ENCODE results near the gene RABEPK.
A peak's percentile ranks its signal among the peaks of the same experiment; 100 is the strongest.
"Not testable (repeated sequence)": the region's sequence is repeated elsewhere in the genome, so short reads cannot be mapped to it uniquely, and the experiment has no call there.

RABEPK gene

DNA sequence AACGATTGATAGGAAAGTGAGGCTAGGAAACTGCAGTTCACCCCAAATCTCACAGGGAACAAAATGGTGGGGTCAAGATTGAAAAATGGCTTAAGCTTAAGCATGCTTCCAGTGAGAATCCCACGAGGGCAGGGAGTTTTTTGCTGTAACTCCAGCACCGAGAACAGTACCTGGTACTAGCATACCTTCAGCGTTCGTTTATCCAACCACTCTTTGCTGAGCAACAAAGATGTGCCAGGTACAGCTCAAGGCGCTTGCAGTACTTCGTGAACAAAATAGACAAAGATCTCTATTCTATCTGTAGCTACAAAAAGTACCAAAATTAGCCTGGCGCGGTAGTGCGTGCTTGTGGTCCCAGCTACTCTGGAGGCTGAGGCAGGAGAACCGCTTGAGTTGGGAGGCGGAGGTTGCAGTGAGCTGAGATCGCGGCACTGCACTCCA, 10.0 kb upstream of the RABEPK start:
- DNase-seq (ENCODE audit: extremely low read depth in 1 of 2, low read depth in 1 of 2), result no peak

DNA sequence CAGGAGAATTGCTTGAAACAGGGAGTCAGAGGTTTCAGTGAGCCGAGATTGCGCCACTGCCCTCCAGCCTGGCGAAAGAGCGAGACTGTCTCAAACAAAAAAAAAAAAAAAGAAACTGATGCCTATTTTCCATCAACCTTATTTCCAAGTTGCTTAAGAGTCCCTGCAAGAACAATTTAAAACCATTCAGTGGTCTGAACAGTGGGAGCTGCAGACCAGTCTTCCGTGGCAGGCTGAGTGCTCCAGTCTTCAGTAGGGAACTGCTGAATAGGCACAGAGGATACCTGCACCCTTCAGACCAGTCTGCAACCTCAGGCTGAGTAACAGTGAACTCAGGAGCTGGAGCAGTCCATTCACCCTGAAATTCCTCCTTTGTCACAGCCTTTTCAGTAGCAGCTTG, 5.9 kb upstream of the RABEPK start:
- not testable (repeated sequence) for DNase-seq (ENCODE audit: extremely low read depth in 1 of 2, low read depth in 1 of 2)

DNA sequence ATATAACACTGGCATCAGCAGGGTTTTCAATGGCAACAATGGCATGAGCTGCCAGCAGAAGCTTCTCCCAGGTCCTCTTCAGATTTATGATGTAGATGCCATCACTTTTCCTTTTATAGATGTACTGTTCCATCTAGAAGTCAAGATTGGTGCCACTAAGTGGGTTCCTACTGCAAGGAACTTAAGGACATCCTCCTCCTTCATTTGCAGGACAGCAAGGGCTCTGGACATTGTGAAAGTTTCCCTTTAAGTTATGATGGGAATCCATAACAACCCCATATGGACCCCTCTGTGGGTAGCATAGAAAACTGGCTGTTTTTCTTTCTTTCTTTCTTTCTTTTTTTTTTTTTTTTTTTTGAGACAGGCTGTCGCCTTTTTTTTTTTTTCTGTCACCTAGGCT, 4.8 kb upstream of the RABEPK start:
- not testable (repeated sequence) for DNase-seq (ENCODE audit: extremely low read depth in 1 of 2, low read depth in 1 of 2)

DNA sequence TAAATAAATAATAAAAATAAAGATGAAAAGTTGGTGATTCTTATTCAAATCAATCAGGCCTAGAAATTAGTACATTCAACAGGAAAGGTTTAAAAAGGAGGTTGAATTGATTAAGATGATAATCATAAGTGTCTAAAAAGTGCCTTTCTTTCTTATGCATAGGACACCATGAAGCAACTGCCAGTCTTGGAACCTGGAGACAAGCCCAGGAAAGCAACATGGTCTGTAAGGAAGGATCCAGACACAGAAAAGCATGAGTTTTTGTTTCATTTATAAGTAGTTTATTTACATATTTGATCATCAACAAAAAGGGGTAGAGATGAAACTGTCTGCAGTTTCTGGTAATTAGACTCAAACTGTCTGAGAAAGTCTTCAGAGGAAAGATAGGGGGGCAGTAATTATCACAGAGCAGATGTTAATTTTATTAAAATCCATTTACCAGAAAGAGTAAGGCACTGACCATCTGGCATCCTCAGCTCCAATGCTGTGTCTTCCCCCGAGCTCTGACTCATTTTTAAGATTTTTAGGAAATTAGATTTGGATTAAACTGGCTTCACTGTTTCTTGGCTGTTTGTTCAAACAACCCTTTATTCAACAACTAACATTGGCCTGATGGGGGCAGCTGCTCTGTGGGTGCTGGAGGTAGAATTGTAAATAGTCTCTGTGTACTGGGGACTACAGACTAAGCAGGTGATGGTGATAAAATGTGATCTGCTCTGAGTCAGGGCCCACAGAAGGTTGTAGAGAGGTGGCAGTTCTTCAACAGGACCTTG, 2.7 kb downstream of the RABEPK start:
- DNase-seq (ENCODE audit: extremely low read depth in 1 of 2, low read depth in 1 of 2), result no peak

DNA sequence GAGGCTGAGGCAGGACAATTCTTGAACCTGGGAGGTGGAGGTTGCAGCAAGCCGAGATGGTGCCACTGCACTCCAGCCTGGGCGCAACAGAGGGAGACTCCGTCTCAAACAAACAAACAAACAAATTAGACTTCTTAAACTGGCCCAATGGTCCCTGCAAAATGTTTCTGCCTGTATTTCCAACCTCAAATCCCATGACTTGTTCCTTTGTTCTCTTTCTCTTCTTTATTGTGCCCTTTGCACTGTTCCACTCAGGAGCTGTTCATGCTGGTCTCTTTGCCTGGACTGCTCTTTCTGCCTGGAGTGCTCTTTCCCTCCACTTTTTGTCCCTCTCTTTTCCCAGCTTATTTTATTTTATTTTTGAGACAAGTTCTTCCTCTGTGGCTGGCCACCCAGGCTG, 4.1 kb downstream of the RABEPK start:
- no peak for DNase-seq (ENCODE audit: extremely low read depth in 1 of 2, low read depth in 1 of 2)

DNA sequence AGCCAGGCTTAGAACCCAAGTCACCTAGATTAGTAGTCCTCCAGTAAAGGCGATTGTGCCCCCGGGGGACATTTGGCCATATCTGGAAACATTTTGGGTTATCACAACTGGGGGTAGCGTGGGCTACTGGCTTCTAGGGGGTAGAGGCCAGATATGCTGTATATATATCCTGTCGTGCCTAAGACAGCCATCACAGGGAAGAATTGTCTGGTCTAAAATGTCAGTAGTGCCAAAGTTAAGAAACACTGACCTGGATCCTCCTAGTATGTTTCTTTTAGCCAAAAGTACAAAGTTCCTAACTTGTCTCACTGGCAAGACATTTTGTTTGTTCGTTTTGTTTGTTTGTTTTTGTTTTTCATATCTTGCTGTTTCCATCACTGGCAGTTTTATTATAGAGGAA, 13.8 kb downstream of the RABEPK start:
- DNase-seq (ENCODE audit: extremely low read depth in 1 of 2, low read depth in 1 of 2), result no peak

DNA sequence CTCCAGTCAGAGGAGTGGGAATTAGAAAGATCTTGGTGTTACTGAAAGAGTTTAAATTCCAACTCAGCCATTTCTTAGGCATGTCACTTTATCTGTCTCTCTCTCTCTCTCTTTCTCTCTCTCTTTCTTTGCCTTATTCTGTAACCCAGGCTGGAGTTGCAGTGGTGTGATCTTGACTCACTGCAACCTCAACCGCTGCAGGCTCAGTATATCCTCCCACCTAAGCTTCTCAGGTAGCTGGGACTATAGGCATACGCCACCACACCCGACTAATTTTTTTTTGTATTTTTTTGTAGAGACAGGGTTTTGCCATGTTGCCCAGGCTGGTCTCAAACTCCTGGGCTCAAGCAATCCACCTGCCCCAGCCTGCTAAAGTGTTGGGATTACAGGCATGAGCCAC, 18.3 kb downstream of the RABEPK start:
- no peak for DNase-seq (ENCODE audit: extremely low read depth in 1 of 2, low read depth in 1 of 2)

DNA sequence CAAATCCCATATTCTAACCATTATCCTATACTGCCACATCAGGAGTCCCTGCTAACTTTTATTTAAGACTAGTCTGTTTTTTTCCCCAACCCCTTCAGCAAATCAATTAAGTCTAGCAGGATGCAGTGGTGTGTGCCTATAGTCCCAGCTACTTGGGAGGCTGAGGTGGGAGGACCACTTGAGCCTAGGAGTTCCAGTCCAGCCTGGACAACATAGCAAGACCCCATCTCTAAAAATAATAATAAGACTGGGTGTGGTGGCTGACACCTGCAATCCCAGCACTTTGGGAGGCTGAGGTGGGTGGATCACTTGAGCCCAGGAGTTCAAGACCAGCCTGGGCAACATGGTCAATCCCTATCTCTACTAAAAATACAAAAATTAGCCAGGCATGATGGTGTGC, 24.5 kb downstream of the RABEPK start:
- DNase-seq (ENCODE audit: extremely low read depth in 1 of 2, low read depth in 1 of 2), result not testable (repeated sequence)

DNA sequence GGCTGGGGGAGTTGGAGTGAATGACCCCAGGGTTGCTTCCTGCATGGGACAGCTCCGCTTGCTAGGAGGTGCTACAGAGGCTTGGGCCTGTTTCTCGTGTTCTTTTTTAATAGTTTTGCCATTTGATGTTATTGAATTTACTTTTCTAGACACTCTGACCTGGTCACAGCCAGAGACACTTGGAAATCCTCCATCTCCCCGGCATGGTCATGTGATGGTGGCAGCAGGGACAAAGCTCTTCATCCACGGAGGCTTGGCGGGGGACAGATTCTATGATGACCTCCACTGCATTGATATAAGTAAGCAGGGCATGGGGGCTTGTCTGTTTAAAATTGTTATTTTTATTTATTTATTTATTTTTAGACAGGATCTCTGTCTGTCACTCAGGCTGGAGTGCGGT, 27.4 kb downstream of the RABEPK start:
- DNase-seq (ENCODE audit: extremely low read depth in 1 of 2, low read depth in 1 of 2), result no peak

DNA sequence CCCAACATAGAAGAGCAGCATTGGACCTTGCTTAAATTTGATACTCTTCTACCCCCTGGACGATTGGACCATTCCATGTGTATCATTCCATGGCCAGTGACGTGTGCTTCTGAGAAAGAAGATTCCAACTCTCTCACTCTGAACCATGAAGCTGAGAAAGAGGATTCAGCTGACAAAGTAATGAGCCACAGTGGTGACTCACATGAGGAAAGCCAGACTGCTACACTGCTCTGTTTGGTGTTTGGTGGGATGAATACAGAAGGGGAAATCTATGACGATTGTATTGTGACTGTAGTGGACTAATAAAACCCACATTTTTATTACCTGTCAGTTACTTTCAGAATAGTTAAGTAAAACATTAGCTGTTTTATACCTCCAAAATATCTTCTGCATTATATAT, 33.3 kb downstream of the RABEPK start:
- DNase-seq (ENCODE audit: extremely low read depth in 1 of 2, low read depth in 1 of 2), result no peak

DNA sequence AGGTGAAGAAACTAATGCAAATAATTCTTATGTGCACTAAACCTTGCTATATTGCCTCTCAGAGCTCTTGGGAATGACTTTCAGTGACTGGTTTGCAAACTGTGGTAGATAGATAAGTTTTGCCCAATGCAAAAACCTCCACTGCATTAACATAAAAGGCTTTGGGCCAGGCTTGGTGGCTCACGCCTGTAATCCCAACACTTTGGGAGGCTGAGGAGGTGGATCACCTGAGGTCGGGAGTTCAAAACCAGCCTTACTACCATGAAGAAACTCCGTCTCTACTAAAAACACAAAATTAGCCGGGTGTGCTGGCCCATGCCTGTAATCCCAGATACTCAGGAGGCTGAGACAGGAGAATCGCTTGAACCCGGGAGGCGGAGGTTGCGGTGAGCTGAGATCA, 33.8 kb downstream of the RABEPK start:
- not testable (repeated sequence) for DNase-seq (ENCODE audit: extremely low read depth in 1 of 2, low read depth in 1 of 2)

DNA sequence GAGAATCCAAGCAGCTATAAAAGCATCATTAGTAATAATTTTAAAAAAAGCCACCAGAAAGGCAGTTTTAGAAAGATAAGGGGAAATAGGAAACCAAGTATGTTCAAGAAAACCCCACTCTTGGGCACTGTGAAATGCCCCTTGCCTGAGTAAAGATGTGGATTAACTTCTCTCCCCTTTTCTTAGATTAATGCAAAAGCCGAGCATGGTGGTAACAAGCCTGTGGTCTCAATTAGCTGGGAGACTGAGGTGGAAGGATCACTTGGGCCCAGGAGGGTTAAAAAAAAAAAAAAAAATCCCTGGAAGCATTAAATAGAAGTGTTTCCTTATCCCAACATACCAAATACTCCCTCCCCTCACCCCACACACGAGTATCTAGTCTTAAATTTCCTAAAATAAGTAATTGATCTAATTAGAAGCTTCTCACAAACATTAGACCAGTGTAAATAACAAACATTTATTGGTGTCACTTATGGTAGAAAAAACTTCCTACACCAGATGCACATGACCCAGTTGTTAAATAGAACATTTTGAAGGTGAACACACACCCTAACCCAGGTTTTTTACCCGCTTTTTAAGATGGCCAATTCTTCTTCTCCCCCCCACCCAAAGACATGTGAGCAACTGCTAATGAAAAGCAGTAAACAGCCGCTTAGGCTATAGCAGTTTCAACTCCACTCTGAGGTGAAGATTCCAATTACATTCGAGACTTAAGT, 35.6 kb downstream of the RABEPK start:
- no peak for DNase-seq (ENCODE audit: extremely low read depth in 1 of 2, low read depth in 1 of 2)

DNA sequence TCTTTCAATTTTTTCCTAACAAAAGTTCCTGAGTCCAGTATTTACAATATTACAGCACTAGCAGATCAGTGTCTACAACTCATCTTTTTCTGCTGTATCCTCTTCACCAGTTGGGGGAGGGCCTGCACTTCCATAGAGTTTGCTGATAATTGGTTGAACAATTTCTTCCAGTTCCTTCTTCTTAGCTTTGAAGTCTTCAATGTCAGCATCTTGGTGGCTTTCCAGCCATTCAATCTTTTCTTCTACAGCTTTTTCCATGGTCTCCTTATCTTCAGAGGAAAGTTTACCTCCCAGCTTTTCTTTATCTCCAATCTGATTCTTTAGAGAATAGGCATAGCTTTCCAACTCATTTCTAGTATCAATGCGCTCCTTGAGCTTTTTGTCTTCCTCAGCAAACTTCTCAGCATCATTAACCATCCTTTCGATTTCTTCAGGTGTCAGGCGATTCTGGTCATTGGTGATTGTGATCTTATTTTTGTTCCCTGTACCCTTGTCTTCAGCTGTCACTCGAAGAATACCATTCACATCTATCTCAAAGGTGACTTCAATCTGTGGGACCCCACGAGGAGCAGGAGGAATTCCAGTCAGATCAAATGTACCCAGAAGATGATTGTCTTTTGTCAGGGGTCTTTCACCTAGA, 36.3 kb downstream of the RABEPK start:
- DNase-seq (ENCODE audit: extremely low read depth in 1 of 2, low read depth in 1 of 2), result not testable (repeated sequence)

DNA sequence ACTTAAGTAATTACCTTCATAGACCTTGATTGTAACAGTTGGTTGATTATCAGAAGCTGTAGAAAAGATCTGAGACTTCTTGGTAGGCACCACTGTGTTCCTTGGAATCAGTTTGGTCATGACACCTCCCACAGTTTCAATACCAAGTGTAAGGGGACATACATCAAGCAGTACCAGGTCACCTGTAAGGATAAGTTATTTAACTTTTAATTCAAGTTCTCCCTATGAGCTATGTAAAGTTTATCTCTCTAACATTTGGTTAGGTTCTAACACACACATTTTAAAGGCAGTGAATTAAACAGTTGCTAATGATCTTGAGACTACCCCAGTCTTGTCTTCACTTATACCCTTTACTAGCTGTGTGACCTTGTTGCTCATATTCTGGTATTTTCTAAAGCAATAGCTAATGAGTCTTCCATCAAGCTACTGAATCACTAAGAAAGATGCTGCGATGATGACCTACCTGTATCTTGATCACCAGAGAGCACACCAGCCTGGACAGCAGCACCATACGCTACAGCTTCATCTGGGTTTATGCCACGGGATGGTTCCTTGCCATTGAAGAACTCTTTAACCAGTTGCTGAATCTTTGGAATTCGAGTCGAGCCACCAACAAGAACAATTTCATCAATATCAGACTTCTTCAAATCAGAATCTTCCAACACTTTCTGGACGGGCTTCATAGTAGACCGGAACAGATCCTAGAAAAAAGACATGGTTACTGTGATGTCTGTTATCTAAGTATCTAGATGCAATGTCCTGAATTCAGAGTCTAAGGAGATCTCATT, 38.0 kb downstream of the RABEPK start:
- no peak for DNase-seq (ENCODE audit: extremely low read depth in 1 of 2, low read depth in 1 of 2)

DNA sequence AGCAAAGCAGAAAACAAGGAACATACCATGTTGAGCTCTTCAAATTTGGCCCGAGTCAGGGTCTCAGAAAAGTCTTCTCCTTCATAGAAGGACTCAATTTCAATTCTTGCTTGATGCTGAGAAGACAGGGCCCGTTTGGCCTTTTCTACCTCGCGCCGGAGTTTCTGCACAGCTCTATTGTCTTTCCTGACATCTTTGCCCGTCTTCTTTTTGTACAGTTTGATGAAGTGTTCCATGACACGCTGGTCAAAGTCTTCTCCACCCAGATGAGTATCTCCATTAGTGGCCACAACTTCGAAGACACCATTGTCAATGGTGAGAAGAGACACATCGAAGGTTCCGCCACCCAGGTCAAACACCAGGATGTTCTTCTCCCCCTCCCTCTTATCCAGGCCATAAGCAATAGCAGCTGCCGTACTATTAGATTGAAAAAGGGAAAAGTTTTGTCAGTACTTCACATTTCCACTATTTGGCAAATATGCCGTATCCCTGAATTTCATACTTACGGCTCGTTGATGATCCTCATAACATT, 38.6 kb downstream of the RABEPK start:
- no peak for DNase-seq (ENCODE audit: extremely low read depth in 1 of 2, low read depth in 1 of 2)

DNA sequence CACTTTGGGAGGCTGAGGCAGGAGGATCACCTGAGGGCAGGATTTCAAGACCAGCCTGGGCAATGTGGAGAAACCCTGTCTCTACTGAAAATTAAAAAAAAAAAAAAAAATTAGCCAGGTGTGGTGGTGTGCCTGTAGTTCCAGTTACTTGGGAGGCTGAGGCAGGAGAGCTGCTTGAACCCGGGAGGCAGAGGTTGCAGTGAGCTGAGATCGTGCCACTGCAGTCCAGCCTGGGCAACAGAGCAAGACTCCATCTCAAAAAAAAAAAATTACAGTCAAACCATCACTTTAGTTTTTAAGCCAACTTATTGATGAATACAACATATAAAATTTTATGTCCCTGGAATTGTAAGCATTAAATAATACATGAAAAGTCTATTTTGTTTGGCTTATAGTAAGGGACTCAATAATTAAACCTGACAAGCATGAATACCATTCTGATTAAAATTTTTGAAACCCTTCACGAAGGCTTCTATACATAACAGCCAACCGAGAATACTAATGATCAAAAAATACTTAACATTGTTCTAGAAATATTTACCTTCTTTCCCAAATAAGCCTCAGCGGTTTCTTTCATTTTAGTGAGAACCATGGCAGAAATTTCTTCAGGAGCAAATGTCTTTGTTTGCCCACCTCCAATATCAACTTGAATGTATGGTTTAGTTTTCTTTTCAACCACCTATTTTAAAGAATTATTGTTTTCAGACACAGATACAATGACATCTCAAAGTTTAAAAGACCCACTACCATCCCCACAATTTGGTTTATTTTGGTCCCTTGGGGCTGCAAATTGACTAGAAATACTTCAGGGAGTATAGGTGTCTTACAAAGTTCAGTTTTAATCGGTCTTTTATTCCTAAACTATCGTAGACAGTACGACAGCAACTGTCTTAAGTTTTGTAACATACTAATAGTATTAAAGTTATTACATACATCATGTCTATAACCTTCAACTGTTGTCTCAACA, 39.6 kb downstream of the RABEPK start:
- DNase-seq (ENCODE audit: extremely low read depth in 1 of 2, low read depth in 1 of 2), result no peak

DNA sequence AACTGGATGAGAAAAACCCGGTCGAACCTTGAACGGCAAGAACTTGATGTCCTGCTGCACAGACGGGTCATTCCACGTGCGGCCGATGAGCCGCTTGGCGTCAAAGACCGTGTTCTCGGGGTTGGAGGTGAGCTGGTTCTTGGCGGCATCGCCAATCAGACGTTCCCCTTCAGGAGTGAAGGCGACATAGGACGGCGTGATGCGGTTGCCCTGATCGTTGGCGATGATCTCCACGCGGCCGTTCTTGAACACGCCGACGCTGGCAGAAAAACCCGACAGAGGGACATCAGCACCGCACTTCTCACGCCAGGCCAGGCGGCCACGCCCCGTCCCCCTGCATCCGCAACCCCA, 40.3 kb downstream of the RABEPK start:
- no peak for DNase-seq (ENCODE audit: extremely low read depth in 1 of 2, low read depth in 1 of 2)

DNA sequence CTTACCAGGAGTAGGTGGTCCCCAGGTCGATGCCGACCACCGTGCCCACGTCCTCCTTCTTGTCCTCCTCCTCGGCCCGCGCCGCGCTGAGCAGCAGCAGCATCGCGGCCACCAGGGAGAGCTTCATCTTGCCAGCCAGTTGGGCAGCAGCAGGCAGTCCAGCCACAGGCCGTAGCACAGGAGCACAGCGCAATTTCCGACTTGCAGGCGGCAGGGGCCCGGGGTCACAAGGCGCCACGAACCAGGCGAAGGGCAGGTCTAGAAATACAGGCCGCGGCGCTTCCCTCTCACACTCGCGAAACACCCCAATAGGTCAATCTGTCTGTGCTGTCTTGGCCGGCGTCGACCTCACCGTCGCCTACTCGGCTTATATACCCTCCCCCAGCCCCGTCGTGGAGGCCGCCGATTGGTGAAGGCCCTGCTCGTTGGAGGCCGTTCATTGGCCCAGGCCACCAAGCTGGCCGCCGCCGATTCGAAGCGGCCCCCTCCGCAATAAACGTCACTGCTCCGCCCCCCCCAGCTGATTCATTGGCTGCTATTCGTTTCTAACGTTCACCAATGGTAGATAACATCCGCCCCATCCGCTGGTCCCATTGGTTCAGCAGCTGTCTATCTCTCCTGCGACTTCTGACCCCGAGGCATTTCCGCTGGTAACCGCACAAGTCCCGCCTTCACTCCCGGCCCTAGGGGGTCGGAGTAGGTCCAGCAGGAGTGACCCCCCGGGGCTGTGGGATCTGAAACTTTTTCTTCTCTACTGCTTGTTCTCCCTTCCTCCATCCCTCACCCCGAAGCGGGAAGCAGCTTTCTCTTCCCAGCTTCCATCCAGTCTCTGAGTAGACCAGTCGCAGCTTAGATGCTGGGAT, 40.9 kb downstream of the RABEPK start, which contains the start of gene HSPA5:
TSS of gene HSPA5 (minus strand) at position 344 of the 863 bp plus-strand sequence. CDS start at position 127, 217 bp downstream.
- peak; percentile 98 to 100 for DNase-seq (ENCODE audit: extremely low read depth in 1 of 2, low read depth in 1 of 2)
